Gastrocnemius medialis (tissue), 4 donors: Measurements from ENCODE around the gene DAB2IP.

Experiments
- POLR2A ChIP-seq, 2 donors: fragments of 450-650 bp; IDR thresholded peaks; one replicate each; pipeline ENCODE4 v1.6.1; 2017; ENCODE audit warnings: antibody characterized with exemption in 2 of 2, mild to moderate bottlenecking in 2 of 2, moderate library complexity in 2 of 2
- TF ChIP-seq, protein P1 (sequence below), 5 experiments: fragments of 450-650 bp in 3 of 5; fragments of 200-600 bp in 2 of 5; sonication (generic) in 2 of 5; IDR thresholded peaks in 4 of 5; conservative IDR thresholded peaks in 1 of 5; 1 replicate in 4 of 5; 2 replicates in 1 of 5; pipeline ENCODE4 v1.5.1; 2016 to 2019; ENCODE audit warnings: antibody characterized with exemption in 5 of 5, mild to moderate bottlenecking in 3 of 5, moderate library complexity in 3 of 5

DNA sequence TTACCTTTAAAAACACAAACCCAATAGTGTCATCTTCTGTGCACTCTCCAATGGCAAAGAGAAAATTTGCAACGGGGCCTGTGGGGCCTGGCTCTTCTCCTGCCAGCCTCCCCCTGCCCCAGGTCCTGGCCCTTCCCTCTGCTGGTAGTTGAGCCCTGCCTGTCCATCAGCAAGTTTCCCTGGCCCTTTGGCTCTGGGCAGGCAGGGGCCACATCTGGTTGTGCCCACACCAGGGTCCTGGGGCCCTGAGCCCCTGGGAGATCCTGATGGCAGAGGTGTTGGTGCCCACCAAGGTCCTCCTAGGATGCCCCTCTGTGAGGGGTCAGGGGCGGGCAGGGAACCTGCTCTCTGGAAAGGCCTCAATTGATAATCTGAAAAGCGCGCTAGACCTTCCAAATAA is 157.3 kb downstream of the DAB2IP start:
- TF ChIP-seq, protein P1, sequence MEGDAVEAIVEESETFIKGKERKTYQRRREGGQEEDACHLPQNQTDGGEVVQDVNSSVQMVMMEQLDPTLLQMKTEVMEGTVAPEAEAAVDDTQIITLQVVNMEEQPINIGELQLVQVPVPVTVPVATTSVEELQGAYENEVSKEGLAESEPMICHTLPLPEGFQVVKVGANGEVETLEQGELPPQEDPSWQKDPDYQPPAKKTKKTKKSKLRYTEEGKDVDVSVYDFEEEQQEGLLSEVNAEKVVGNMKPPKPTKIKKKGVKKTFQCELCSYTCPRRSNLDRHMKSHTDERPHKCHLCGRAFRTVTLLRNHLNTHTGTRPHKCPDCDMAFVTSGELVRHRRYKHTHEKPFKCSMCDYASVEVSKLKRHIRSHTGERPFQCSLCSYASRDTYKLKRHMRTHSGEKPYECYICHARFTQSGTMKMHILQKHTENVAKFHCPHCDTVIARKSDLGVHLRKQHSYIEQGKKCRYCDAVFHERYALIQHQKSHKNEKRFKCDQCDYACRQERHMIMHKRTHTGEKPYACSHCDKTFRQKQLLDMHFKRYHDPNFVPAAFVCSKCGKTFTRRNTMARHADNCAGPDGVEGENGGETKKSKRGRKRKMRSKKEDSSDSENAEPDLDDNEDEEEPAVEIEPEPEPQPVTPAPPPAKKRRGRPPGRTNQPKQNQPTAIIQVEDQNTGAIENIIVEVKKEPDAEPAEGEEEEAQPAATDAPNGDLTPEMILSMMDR (IDR thresholded peaks at IDR 0.05 in 4 of 5, conservative IDR thresholded peaks at IDR 0.05 in 1 of 5): no peak
- TF ChIP-seq POLR2A (IDR thresholded peaks at IDR 0.05): no peak
